ENCODE measurements around the gene KIF26B.

Gene KIF26B

DNA sequence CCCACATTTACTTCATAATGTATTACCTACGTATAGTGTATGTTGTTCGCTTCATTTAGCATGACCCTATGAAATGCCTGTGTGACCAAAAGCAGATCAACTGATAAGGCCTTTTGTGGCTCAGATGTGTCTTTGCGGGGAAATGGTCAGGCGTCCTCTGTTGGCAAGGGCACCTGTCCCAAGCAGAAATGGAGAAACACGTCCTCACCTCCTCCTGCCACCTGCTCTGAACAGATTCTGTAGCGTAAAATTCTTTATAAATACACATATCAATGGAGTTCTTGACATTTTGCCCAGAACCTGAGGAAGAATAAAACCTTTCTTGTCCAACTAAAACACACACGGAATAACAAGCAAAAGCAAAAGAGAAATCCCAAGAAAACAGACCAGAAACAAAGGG is 417.9 kb downstream of the KIF26B start:
- no peak for DNase-seq (ENCODE audit: low read depth)

DNA sequence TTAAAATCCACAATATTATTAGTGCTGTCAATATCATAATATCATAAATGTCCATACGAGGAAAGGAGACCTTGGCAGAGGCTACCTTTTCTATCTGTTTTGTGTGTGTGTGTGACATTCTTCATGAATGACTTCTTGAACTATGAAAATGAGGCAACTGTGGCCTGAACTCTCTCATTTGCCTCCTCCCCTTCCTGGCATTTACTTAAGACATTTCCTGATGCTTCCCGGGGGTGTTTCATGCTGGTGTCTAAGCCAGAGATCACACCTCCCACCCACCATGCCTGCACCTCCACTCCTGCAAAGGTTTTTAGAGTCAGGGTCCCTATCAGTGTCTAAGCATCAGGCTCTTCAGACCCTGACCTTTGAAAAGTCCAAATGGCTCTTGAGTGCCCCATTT is 420.9 kb downstream of the KIF26B start:
- DNase-seq (ENCODE audit: low read depth), result no peak

DNA sequence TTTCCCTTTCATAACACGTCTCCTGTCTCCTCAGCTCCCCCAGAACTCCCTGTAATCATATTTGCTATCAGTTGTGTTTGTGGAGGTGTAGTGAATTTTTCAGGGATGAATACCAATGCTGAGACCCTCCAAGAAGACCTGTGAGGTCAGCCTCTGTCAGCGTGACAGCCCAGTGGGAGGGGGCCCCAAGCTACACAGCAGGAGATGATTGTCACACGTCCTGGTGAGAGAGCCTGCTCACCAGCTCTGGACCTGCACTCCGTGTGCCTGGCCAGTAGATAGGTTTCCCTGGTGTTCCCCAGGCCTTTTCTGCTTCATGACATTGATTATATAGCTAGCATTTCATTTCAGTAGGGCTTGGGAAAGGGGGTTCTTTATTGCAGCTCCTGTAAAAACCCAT is 421.5 kb downstream of the KIF26B start:
- no peak for DNase-seq (ENCODE audit: low read depth)

DNA sequence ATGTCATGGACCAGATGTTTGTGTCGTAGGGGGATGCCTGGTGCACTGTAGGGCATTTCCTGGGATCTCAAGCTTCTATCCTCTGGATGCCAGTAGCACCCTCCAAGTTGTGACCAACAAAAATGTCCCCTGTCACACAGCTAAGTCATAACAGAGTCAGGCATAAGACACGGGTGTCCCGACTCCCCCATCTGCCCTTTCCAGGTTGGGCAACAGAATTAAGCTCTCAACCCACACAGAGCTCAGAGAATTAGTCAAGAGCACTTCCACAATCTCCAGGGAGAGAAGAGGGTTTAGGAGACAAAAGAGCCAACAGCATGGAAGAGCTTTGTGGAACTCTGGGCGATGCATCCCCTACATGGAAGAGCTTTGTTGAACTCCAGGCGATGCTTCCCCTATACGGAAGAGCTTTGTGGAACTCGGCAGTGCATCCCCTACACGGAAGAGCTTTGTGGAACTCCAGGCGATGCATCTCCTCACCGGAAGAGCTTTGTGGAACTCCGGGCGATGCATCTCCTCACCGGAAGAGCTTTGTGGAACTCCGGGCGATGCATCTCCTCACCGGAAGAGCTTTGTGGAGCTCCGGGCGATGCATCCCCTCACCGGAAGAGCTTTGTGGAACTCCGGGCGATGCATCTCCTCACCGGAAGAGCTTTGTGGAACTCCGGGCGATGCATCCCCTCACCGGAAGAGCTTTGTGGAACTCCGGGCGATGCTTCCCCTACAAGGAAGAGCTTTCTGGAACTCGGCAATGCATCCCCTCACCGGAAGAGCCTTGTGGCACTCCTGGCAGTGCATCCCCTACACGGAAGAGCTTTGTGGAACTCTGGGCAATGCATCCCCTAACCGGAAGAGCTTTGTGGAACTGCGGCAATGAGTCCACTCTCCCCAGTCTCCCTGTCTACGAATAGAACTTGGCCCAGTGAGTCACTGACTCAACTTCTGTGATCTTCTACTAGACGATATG is 422.7 kb downstream of the KIF26B start:
- no peak for DNase-seq (ENCODE audit: low read depth)

DNA sequence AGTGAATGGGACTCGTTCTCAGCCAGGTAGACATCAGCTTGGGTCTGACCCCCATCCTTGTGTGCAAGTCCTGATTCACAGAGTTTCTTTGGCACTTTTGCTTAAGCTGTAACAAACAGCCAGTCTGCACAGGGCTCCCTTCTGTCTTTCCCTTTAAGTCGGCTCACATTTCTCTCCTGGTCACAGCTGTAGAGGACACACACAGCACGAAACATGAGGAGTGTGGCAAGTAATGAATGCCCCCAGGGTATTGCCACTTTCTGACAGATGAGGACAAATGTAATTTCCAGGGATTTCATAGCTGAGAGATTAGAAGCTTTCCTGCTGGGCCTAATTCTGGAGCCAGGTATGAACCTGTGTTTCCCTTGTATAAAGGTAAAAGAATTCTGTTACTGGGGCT is 423.5 kb downstream of the KIF26B start:
- DNase-seq (ENCODE audit: low read depth), result no peak

DNA sequence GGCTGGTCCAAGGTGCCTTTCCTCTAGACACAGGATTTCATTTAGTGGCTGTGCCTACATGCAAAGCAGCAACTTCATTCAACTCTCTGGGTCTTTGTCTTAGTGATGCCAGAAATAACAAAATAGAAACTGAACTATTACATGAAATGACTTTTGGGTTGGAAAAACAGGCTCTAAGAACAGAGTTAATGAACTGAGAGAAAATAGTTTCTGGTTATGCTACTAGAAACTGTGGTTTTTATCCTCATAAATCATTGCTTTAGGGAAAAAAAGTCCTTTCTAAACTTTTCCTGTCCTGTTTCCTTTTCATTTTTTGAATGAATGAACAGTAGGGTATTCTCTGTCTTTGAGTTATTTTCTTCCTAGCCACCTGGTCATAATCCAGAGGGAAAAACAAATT is 424.0 kb downstream of the KIF26B start:
- DNase-seq (ENCODE audit: low read depth), result no peak

DNA sequence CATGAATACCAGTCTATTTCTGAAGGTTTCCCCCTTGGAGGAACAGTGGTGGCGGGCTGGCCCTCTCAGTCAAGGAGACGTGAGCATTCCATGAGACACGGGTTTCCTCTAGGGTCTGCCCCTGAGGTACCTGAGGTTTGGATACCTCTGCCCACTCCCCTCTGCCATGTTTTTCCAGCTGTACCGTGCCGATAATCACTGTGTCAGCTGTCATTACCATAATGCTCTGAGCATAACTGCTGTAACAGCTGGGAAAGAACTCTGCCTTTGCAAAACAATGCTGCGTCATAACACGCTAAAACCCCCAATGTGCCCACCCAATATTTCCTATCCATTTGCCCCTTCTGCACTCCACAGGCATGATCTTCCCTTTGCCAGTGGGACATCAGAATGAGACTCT is 425.1 kb downstream of the KIF26B start:
- DNase-seq (ENCODE audit: low read depth), result no peak

DNA sequence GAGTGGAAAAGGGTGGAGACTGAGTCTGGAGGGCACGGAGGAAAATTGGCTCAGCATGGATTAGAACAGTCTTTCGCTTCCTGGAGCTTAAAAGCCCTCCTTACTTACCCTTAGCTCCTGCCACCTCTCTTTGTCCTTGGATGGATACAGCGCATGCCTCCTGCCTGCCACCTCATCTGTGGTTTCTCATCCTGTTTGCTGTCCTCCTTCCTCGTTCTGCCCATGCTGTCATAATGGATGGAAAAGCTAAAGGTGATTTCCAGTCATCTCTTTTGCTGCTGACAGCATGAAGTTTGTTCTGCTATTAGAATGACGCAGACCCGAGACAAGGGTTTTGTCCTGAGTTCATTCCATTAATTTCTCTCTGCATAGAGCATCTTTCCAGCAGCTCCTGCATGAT is 425.9 kb downstream of the KIF26B start:
- no peak for DNase-seq (ENCODE audit: low read depth)

DNA sequence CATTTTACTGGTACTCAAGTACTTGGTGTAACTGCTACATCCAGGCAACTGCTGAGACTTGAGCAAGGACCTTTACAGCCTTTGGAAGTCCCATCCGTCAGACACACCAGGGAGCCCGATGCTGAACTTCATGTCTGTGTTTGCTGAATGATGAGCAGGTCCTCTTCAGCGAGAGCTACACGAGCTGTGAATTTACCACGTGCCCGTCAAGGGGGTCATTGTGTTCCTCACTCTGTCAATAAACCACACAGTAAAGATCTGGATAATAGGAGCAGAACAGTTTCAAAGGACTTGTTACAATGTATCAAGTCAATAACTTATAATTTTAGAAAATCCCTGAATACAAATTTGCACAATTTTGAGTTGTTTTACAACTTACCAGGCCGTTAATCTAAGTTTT is 427.2 kb downstream of the KIF26B start:
- no peak for DNase-seq (ENCODE audit: low read depth)

DNA sequence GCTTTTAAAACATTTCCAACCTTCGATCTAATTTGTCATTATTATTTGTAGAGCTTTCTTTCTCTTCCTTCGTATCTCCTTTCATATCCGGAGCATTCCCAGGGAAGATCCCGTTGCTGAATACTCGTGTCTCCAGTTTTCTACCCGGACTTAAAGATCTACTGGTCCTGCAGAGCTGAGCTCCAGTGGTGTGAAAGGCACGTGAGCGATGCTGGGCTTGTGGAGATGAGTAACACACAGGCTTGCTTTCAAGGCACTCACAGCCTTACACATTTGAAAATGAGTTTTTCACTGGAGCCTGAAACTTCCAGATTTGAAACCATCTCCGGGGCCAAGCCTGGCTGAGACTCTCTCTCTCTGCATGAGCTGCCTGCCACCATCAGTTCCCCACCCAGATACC is 428.3 kb downstream of the KIF26B start:
- no peak for DNase-seq (ENCODE audit: low read depth)

DNA sequence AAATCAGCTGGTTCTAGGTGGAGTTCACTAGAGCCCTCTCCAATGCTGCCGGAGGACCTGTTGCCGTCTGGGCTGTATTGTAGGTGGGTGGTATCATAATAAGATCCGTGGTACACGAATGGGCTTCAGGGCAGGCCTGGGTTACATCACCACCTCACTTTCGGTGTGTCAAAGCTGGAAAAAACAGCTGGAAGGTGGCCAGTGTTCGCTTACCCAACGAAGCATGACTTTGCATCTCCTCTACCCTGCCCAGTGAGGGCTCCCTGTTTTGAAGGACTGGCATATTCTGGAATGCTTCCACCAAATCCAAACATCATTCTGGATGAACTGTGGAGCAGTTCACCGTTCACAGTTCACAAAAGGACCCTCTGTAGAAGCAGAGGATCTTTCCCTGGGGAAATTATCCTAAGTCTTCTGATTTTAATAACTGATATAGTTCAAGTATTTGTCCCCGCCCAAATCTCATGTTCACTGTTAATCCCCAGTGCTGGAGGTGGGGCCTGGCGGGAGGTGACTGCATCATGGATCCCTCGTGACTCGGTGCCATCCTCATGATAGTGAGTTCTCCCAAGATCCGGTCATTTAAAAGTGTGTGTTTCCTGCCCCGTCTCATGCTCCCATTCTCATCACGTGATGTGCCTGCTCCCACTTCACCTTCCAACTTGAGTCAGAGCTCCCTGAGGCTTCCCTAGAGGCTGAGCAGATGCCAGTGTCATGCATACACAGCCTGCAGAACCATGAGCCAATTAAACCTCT is 429.0 kb downstream of the KIF26B start:
- DNase-seq (ENCODE audit: low read depth), result no peak

DNA sequence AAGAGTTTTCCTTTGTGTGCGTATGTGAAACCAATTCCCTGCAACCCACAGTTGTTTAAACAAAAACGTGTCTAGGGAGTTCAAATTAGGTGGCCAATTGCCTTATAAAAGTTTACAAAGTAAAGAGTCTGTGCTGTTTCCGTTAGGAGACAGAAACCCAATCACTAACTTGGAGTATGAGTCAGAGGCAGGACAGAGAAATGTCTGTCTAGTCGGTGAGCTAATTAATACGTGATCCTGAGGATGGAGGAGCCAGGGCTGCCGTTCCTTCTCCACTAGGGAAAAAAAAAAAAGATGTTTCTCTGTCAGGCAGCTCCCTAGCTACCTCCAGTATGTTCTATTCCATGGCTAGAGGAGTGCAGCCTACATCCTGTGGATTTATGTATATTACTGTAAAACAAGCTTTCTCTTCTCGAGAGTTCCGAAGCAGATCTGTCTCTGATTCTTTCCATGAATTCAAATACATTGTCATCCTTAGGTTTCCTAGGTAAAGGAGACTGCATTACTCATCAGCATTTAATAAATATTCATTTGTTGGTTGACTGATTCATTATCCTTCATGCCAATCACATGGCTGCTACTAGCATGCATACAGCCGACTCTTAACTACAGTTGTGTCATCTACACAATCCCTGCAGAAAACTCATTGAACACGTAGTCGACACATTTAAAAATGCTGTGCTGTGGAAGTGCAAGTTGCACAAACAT is 430.6 kb downstream of the KIF26B start:
- DNase-seq (ENCODE audit: low read depth), result peak; percentile 45

DNA sequence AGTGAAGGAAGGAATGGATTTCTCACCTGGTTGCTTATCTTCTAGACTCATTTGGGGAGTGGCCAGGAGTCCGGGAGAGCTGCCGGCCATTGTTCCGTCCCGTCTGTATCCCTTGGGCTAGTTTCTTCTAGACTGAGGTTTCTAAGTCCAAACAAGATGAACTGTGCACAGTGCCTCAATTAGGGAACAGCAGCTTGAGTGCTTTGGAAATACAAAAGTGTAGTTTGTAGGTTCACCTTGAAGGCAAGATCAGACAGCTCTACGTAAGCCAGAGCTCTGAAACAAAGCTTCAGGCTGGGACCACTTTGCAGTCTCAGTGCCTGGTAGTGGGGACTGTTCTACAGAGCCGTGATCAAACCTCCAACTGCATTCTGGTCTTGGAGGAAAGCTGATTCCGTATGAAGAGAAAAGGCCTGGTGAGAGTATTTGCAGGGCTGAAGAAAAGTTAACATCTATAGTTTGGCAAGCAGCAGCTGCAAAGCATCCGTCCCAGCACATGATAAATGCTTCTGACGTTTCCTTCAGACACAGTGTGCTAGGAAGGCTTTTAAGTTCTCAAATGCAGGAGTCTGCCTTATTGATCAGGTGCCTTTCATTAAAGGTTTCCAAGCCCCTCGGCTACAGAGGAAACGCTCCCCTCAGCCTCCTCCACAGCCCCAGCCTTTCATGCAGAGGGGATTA is 432.8 kb downstream of the KIF26B start:
- DNase-seq (ENCODE audit: low read depth), result no peak

DNA sequence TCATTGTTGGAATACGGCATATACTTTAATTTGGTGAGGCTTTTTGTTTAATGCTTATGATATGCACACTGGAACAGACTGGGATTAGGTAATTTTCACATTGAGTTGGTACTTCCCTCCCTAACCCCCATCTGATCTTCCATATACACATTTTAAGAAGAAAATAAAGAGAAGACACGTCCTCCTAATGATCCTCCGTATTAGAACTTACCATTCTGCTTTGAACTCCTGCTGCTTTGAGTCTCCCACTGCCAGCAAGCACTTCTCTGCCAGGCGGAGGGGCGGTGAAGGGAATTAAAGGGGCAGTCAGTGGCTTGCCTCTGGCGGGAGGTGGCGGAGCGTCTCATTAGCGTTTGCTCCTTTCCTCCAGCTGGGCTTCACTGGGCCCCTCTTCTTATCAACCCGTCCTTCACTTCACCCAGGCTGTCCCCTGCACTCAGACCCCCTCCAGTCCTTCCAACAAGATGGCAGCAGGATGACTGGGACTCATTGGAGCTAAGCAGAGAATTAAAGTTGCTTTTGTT is 433.4 kb downstream of the KIF26B start:
- no peak for DNase-seq (ENCODE audit: low read depth)

DNA sequence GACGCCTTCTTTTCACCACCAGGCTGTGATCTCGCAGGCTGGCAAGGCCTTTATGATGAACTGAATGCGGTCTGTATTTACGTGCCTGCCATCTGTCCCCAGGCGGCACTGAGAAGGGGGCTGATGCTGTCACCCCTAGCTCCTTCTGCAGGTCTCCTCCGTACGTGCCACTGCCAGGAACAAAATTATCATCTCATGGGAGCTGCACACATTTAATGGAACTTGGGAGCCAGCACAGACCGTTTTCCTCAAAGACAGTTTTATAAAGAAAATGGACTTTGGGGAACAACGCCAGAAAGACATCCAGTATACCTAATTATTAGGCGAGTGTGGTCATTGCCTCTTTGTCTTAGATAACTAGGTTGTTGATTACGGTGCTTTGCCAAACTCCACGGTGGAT is 434.5 kb downstream of the KIF26B start:
- no peak for DNase-seq (ENCODE audit: low read depth)

DNA sequence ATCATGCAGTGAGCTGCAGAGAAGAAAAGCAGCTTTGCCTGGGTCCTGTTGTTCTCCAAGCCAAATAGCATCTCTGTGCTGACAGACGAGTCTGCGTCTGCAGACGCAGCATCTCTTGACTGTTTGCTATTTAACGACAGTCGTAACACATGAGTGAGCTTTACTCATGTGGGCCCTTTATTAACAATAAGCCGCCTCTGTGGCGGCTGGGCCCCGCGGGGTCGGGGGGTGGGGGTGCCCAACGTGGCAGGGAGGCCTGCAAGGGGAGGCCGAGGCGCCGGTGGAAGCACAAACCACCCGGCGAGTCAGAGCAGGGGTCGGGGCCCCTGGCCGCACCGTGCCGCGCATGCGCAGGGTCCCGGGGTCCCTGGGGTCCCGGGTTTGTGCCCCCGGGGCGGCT is 435.1 kb downstream of the KIF26B start:
- no peak for DNase-seq (ENCODE audit: low read depth)

DNA sequence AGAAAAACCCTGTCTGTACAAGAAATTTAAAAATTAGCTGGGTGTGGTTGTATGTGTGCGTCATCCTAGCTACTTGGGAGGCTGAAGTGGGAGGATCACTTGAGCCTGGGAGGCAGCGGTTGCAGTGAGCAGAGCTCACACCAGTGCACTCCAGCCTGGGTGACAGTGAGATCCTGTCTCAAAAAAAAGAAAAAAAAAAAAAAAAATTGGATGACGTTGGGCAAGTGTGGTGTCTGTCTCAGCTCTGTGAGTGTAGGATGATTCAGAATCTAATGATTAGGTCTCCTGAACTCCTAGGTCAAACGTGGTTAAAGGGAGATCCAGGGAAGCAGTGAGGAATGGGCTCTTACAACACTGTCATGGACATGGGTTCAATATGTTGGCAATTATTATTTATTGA is 435.9 kb downstream of the KIF26B start:
- no peak for DNase-seq (ENCODE audit: low read depth)

DNA sequence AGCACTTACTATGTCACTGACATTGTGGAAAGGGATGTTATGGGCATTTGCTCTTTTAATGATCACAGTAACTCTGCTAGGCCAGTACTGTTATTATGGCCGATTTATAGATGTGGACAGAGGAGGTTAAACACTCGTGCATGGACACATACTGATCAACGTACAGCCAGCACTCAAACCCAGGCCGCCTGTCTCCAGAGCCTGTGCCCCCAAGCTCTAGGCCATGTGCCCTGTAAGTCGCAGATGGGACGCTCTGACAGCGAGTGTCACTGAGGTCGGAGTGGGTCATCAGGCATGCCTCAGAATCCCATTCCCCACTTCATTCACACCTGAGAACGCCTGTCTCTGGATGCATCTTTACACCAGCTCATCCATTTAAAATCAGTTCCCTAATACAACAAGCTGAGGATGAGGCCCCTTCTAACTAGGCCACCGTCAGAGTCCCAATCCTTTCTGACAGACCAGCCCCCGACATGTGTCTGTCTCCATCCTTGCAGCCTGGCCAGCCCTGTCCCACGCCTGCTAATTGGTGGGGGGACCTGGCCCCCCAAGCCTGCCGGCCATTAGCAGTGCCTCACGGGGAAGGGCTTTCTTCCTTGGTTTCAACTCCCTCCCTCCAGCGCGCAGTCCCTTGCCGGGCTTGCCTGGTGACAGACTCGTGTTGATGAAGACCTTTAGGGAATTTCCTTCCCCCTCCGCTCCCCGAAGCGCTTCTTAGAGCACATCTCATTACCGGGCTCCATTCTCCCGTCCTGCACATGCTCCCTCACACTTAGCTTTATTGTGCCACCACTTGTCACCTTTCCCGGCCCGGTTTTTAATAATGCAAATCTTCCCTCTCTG is 436.8 kb downstream of the KIF26B start:
- no peak for DNase-seq (ENCODE audit: low read depth)

DNA sequence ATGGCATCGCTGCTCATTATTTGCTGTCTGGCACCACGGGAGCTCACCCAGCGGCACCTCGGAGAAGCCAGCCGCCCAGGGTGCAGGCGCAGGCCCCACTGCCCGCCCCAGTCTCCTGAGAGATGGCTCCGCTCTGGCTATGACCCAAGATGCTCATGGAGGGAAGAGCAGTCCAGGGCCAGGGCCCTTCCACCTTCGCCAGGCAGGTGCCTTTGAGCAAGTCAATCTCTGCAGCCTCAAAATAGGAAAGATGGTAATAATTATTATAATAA is 437.3 kb downstream of the KIF26B start:
- no peak for DNase-seq (ENCODE audit: low read depth)

DNA sequence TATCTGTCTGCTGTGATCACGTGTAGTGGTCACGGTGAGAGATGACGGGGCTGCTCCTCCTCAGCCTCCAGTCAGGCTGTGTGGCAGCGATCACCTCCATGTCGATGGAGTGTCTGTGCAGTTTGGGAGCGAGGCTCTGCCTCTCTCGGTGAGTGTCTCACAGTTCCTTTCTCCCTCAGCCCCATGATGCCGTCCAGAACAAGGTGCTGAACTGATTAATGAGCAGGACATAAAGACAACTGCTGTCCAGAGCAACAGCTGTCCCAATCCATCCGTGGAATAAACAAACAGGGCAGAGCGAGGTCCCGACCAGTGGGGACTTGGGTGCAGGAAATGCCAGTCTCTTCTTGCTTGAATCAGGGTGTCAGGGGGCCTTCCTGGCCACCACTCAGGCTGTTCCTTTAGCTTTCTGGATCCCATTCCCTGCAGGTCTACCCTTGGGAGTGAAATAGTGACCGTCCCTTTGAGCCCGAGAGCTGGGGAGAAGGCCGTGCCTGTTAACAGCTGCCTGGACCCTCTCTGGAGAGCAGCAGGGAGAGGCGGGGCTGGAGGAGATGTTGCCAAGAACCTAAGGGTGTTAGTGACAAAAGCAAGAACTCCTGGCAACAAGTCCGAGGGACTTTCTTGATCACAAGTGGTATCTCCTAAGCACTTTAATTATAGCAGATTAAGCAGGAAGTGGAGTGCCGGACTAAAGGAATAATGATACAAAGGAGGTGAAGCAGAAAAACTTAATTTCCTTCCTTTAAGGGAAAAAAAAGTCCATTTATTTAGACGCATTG is 443.9 kb downstream of the KIF26B start:
- DNase-seq (ENCODE audit: low read depth), result no peak

Data from GM04503 (cell line).